ENCODE measurements around the gene RFTN2. TPM values are rescaled to one million over a fixed set of nuclear protein-coding genes. Genes with fewer than 3 reads are reported as not detected.
"Not testable (repeated sequence)": the region's sequence is repeated elsewhere in the genome, so short reads cannot be mapped to it uniquely, and the experiment has no call there.

RFTN2 gene
- total RNA-seq, 4 donors from 2014 or later, result 0.80 to 2.6 (median 1.7) TPM; not detected in 1

DNA sequence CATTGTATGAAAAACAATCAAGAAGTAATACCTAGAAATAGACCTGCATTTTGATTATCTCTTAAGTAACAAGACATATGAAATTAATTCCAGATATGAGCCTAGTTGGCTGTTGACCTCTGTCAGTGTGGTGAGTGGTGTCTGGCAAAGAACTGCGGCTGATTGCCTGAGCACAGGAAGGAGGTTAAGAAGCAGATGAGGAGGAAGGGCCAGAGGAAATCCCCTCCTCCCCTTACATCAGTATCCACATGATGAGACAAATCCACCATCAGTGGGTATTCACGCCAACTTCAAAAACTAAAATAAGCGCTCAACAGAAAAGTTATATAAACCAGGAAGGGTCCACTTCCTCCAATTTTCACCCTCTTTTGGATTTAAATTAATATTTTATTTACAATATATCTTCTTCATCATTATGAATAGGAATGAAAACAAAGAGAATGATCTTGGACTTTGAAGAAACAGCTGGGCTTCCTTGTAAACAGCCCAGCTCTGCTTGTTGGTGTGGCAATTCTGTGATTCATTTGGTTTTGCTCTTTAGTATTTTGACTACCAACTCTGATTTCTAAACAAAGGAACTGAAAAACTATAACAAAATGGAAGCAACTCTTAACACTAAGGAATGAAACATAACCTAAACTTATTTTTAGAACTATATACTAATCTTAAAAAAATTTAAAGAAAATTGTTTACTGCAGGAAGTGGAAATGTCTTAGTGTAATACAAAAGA lies 27.3 kb downstream of the RFTN2 start:
- no peaks in the 10 kb centered on the region for H3K4me1 ChIP-seq
- no peaks in the 10 kb centered on the region for H3K9me3 ChIP-seq
- TF ChIP-seq CTCF (IDR thresholded peaks at IDR 0.05) (no peak), POLR2A (IDR thresholded peaks at IDR 0.05) (no peak), EP300 (IDR thresholded peaks at IDR 0.05; ENCODE audit: low read depth) (no peak), POLR2AphosphoS5 (IDR thresholded peaks at IDR 0.05) (no peak)
- no peaks in the 10 kb centered on the region for H3K36me3 ChIP-seq
- no peaks in the 10 kb centered on the region for H3K27me3 ChIP-seq
- WGBS, 2 donors (ENCODE audit: low coverage in 1 of 2), result 74 to 84% methylated on average over 3 of the region's 3 CpGs
- H3K27ac ChIP-seq, result no peak overlapping the region
- no peak for DNase-seq
- no peak overlapping the region for H3K4me3 ChIP-seq
- intact Hi-C loops (cut with DNase I; ENCODE audit: low total_unique reads) (no loop called here), in situ Hi-C loops (cut with MboI; ENCODE audit: low pct_ligation_motif_present in 1 of 4, low pct_unique_long_range_greater_than_20kb in 1 of 4, low sequenced_read_pairs in 3 of 4) (no loop called here)

DNA sequence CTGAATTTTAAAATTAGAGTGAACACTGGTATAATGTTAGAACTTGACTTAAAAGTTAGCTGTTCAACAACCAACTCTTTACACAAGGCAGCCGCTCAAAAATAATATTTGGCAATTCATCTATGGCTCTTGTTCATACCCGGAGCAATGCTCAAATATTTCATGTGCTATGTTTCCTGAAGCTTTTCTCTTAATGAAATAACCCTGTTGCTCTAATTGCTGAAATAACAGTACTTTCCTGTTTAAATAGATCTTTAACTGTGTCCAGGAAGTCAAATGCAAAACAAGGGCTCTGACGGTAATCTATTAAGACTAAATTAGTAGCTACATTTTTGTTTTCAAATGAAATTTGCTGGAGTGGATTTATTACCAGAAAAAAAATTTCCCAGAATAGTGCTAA lies 33.7 kb downstream of the RFTN2 start:
- in situ Hi-C loops (cut with MboI; ENCODE audit: low pct_ligation_motif_present in 1 of 4, low pct_unique_long_range_greater_than_20kb in 1 of 4, low sequenced_read_pairs in 3 of 4) (no loop called here), intact Hi-C loops (cut with DNase I; ENCODE audit: low total_unique reads) (no loop called here)
- TF ChIP-seq POLR2A (IDR thresholded peaks at IDR 0.05) (no peak), POLR2AphosphoS5 (IDR thresholded peaks at IDR 0.05) (no peak), CTCF (IDR thresholded peaks at IDR 0.05) (no peak), EP300 (IDR thresholded peaks at IDR 0.05; ENCODE audit: low read depth) (no peak)
- WGBS, 2 donors (ENCODE audit: low coverage in 1 of 2), result 82 to 91% methylated on average over 3 of the region's 3 CpGs
- Histone ChIP-seq H3K27ac (no peak overlapping the region), H3K4me1 (no peaks in the 10 kb centered on the region), H3K36me3 (no peaks in the 10 kb centered on the region), H3K4me3 (no peak overlapping the region), H3K9me3 (no peaks in the 10 kb centered on the region), H3K27me3 (no peaks in the 10 kb centered on the region)
- DNase-seq, result no peak

DNA sequence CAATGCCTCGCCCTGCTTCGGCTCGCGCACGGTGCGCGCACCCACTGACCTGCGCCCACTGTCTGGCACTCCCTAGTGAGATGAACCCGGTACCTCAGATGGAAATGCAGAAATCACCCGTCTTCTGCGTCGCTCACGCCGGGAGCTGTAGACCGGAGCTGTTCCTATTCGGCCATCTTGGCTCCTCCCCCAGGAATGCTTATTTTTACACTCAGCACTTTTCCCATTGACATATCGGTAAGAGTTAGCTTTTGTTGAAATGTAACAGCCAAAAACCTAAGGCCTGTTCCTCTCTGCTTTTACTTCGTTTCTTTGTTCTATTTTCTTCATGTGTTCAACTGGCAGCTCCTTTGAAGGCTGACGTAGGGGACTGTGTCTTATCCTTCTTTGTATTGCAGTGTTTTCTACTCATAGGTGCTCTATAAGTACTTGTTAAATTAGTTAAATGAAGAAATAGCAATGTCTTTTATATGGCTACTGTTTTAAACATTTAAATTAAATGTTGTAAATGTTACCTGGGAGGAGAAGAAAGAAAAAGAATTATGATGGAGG lies 34.7 kb downstream of the RFTN2 start:
- H3K27me3 ChIP-seq; in situ Hi-C loops (cut with MboI; ENCODE audit: low pct_ligation_motif_present in 1 of 4, low pct_unique_long_range_greater_than_20kb in 1 of 4, low sequenced_read_pairs in 3 of 4); intact Hi-C loops (cut with DNase I; ENCODE audit: low total_unique reads); H3K27ac ChIP-seq; H3K36me3 ChIP-seq; H3K4me3 ChIP-seq; H3K9me3 ChIP-seq; H3K4me1 ChIP-seq; DNase-seq: not testable (repeated sequence)
- 78 to 88% methylated on average over 2 to 12 of the region's 19 CpGs for WGBS, 2 donors (ENCODE audit: low coverage in 1 of 2)

- in situ Hi-C loops (cut with MboI; ENCODE audit: low pct_ligation_motif_present in 1 of 4, low pct_unique_long_range_greater_than_20kb in 1 of 4, low sequenced_read_pairs in 3 of 4), result no loop called here
These were observed 42.2 kb downstream of the RFTN2 start for GRCh38 chr2:197633109-197633657.

GRCh38 chr2:197628043-197628500 lies 47.3 kb downstream of the RFTN2 start:
- in situ Hi-C loops (cut with MboI; ENCODE audit: low pct_ligation_motif_present in 1 of 4, low pct_unique_long_range_greater_than_20kb in 1 of 4, low sequenced_read_pairs in 3 of 4) (no loop called here), intact Hi-C loops (cut with DNase I; ENCODE audit: low total_unique reads) (no loop called here)
- Histone ChIP-seq H3K4me1 (no peaks in the 10 kb centered on the region), H3K9me3 (no peaks in the 10 kb centered on the region), H3K27ac (no peak overlapping the region), H3K4me3 (no peak overlapping the region), H3K36me3 (no peaks in the 10 kb centered on the region), H3K27me3 (no peaks in the 10 kb centered on the region)
- TF ChIP-seq POLR2AphosphoS5 (IDR thresholded peaks at IDR 0.05), result no peak
- no peak for TF ChIP-seq EP300 (IDR thresholded peaks at IDR 0.05; ENCODE audit: low read depth)
- TF ChIP-seq POLR2A (IDR thresholded peaks at IDR 0.05), result no peak
- TF ChIP-seq CTCF (IDR thresholded peaks at IDR 0.05), result no peak
- no peak for DNase-seq
- 35% methylated on average over 4 of the region's 4 CpGs; no CpG with 5 or more reads in 1 of the 2 donors for WGBS, 2 donors (ENCODE audit: low coverage in 1 of 2)

More at GRCh38 chr2:197633109-197633657, 42.2 kb downstream of the RFTN2 start:
- TF ChIP-seq POLR2A (IDR thresholded peaks at IDR 0.05), result no peak
- no peak for DNase-seq
- no peaks in the 10 kb centered on the region for H3K27me3 ChIP-seq
- H3K4me1 ChIP-seq, result no peaks in the 10 kb centered on the region
- H3K9me3 ChIP-seq, result no peaks in the 10 kb centered on the region
- H3K27ac ChIP-seq, result no peak overlapping the region
- no peak overlapping the region for H3K4me3 ChIP-seq
- no peaks in the 10 kb centered on the region for H3K36me3 ChIP-seq
- intact Hi-C loops (cut with DNase I; ENCODE audit: low total_unique reads), result no loop called here
